ENCODE results near the gene NAGK. TPM values are rescaled to one million over a fixed set of nuclear protein-coding genes. Genes with fewer than 3 reads are reported as not detected.
A peak's percentile ranks its signal among the peaks of the same experiment; 100 is the strongest.

The NAGK gene
- total and polyA plus RNA-seq, 9 of the 15 experiments (the other 6 are each of a cell fraction or from before 2014, with no cell fraction given): 4.9 to 14.9 (median 10.6) TPM

DNA sequence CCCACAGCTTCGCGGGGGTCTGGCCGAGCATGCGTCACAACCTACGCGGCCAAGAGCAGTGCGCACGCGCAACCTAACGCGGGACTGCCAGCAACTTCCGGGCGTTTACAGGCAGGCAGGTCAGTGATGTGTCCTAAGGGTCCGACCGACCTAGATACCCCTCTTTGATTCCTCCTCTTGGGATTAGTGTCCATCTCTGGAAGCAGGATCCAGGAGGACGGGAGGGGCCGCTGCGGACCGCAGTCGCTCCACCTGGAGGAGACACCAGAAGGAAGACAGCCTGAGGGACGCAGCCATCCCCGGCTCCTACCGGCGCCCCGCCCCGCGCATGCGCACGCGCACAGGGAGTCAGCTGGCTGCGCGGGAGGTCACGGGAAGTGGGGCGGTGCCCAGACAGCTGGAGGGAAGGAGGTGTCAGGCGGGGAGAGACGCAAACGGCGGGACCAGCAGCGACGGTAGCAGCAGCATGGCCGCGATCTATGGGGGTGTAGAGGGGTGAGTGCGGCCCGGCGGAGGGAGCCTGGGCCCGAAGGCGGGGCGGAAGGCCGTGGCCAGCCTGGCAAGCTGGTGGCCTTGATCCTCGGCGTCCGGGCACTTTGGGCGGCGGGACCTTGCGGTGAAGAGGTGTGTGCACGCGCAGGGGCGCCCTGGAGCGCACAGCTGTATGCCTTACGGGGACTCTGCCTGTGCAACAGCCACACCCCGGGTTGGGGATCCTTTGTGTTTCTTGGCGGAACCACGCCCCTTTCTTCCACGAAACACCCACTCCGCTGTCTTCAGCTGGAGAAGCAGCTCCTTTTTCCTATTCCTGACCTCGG, at the start of gene NAGK (continued):
- no peak for TF ChIP-seq GTF3C2 (IDR thresholded peaks at IDR 0.05; ENCODE audit: borderline replicate concordance, extremely low read depth, insufficient read length)
- peak; percentile 67; the same call in 1 of the 2 replicates for TF ChIP-seq ZBTB7A (IDR thresholded peaks at IDR 0.05; ENCODE audit: borderline replicate concordance, control insufficient read depth, low read depth, low read length)
- TF ChIP-seq ZNF75A (CRISPR knock-in tag; IDR thresholded peaks at IDR 0.05): peak; percentile 43; the same call in 1 of the 2 replicates
- TF ChIP-seq IRF2 (CRISPR knock-in tag; IDR thresholded peaks at IDR 0.05): no peak
- TF ChIP-seq RBM34 (IDR thresholded peaks at IDR 0.05; ENCODE audit: borderline replicate concordance, insufficient read depth, low read length): no peak
- 0 out of 2 replicates have a peak, but pooled peaks have one; percentile 72 for TF ChIP-seq FOXP4 (CRISPR knock-in tag; IDR thresholded peaks at IDR 0.05; ENCODE audit: borderline replicate concordance)
- no peak for TF ChIP-seq MBD1 (CRISPR knock-in tag; IDR thresholded peaks at IDR 0.05)
- no peak for TF ChIP-seq PURB (CRISPR knock-in tag; IDR thresholded peaks at IDR 0.05; ENCODE audit: low read depth)
- TF ChIP-seq ZNF561 (CRISPR knock-in tag; conservative IDR thresholded peaks at IDR 0.05): no peak
- peak; percentile 75; the same call in 1 of the 2 replicates for TF ChIP-seq ELF2 (CRISPR knock-in tag; IDR thresholded peaks at IDR 0.05)
- TF ChIP-seq OTX1 (CRISPR knock-in tag; IDR thresholded peaks at IDR 0.05): peak; percentile 85; the same call in 1 of the 2 replicates
- peak; percentile 80 for TF ChIP-seq SMAD4 (CRISPR knock-in tag; conservative IDR thresholded peaks at IDR 0.05)
- no peak for TF ChIP-seq STAT5B (CRISPR knock-in tag; IDR thresholded peaks at IDR 0.05)
- TF ChIP-seq RBFOX2 (IDR thresholded peaks at IDR 0.05; ENCODE audit: low read depth, low read length): peak; percentile 98
- TF ChIP-seq NCOR1 (IDR thresholded peaks at IDR 0.05): peak; percentile 60; the same call in 1 of the 2 replicates
- TF ChIP-seq U2AF2 (optimal IDR thresholded peaks at IDR 0.05; ENCODE audit: low read depth, low read length): no peak
- TF ChIP-seq, protein P1, sequence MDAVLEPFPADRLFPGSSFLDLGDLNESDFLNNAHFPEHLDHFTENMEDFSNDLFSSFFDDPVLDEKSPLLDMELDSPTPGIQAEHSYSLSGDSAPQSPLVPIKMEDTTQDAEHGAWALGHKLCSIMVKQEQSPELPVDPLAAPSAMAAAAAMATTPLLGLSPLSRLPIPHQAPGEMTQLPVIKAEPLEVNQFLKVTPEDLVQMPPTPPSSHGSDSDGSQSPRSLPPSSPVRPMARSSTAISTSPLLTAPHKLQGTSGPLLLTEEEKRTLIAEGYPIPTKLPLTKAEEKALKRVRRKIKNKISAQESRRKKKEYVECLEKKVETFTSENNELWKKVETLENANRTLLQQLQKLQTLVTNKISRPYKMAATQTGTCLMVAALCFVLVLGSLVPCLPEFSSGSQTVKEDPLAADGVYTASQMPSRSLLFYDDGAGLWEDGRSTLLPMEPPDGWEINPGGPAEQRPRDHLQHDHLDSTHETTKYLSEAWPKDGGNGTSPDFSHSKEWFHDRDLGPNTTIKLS (IDR thresholded peaks at IDR 0.05; ENCODE audit: borderline replicate concordance, low read depth): peak; percentile 100
- peak; percentile 21 for TF ChIP-seq NEUROD1 (IDR thresholded peaks at IDR 0.05; ENCODE audit: borderline replicate concordance, low read depth, low read length, partially characterized antibody)
- TF ChIP-seq ZNF232 (CRISPR knock-in tag; IDR thresholded peaks at IDR 0.05): peak; percentile 88; the same call in 1 of the 2 replicates

Measured in K562 (cell line).